ENCODE measurements around the gene KSR2. TPM values are rescaled to one million over a fixed set of nuclear protein-coding genes. Genes with fewer than 3 reads are reported as not detected.

Gene KSR2
- total and polyA plus RNA-seq, 10 of the 15 experiments (the other 5 are each of a cell fraction or from before 2014, with no cell fraction given) = under 0.01 to 1.5 (median 0.01) TPM; not detected in 3

- TF ChIP-seq SUPT20H (IDR thresholded peaks at IDR 0.05; ENCODE audit: borderline replicate concordance, control insufficient read depth, low read depth, low read length) = no peak
- TF ChIP-seq E2F8 (IDR thresholded peaks at IDR 0.05; ENCODE audit: low read depth, partially characterized antibody) = no peak
- TF ChIP-seq IRF4 (IDR thresholded peaks at IDR 0.05; ENCODE audit: low read depth, low read length) = no peak
- TF ChIP-seq CHD2 (IDR thresholded peaks at IDR 0.05; ENCODE audit: borderline replicate concordance, low read depth, low read length) = no peak
- no peak for TF ChIP-seq IRF5 (IDR thresholded peaks at IDR 0.05; ENCODE audit: borderline replicate concordance)
- TF ChIP-seq ZNF207 (IDR thresholded peaks at IDR 0.05; ENCODE audit: borderline replicate concordance) = no peak
Measured at GRCh38 chr12:117842220-117842619, 126.6 kb downstream of the KSR2 start (continued).

GRCh38 chr12:117837737-117838050 lies 131.1 kb downstream of the KSR2 start:
- CTCF ChIA-PET = interaction anchor here (0.6 to 5.2 kb wide), 34 partner anchors 8 to 1078 kb away, joined by 3 to 78 read pairs (median 4); no protein-coding TSS in a partner anchor
- no peak for DNase-seq (ENCODE audit: low read depth, low spot score)
- H3K27me3 ChIP-seq (replicated peaks in 1 of 2; ENCODE audit: control insufficient read depth in 2 of 2, insufficient read depth in 2 of 2, low read length in 1 of 2) = no peaks in the 10 kb centered on the region; a peak in 1 of 4 replicates
- in situ Hi-C loops (cut with MboI) (loop anchor here (5.0 kb wide), 1 partner anchor 470 kb away; no protein-coding TSS in a partner anchor), intact Hi-C loops (cut with micrococcal nuclease; ENCODE audit: unreplicated experiment) (loop anchor here (1.0 to 5.0 kb wide), 4 partner anchors 250 to 625 kb away; no protein-coding TSS in a partner anchor)
- H3K9me3 ChIP-seq (replicated peaks; ENCODE audit: control insufficient read depth, insufficient read depth, low read length) = no peaks in the 10 kb centered on the region
- RAD21 ChIA-PET (ENCODE audit: unreplicated experiment) = interaction anchor here (1.4 to 2.9 kb wide), 5 partner anchors 12 to 601 kb away, joined by 10 to 22 read pairs (median 13); no protein-coding TSS in a partner anchor
- no TSS peak for BruUV-seq (replicated peaks)
- H2AFZ ChIP-seq (ENCODE audit: control insufficient read depth, low read depth, low read length) = no peak overlapping the region
- no peak for ATAC-seq
- POLR2A ChIA-PET = interaction anchor here (0.5 to 1.0 kb wide), 2 partner anchors 12 to 621 kb away, joined by 3 to 4 read pairs; no protein-coding TSS in a partner anchor
- H3K79me2 ChIP-seq (ENCODE audit: control insufficient read depth, insufficient read depth, low read length) = no peaks in the 10 kb centered on the region
- H3K4me3 ChIP-seq = no peak overlapping the region
- H4K20me1 ChIP-seq (ENCODE audit: control insufficient read depth, insufficient read depth) = no peaks in the 10 kb centered on the region
- no peak for FAIRE-seq
- whole genome bisulfite sequencing (ENCODE audit: insufficient coverage, insufficient replicate concordance, low lambda C conversion rate, missing lambda C conversion rate) = 35% methylated on average over 3 of the region's 3 CpGs
- no peaks in the 10 kb centered on the region for H3K4me1 ChIP-seq (ENCODE audit: control insufficient read depth, insufficient read depth, low read length)
- H3K36me3 ChIP-seq (ENCODE audit: control insufficient read depth in 2 of 2, insufficient read depth in 2 of 2, low read length in 1 of 2) = no peaks in the 10 kb centered on the region
- H3K4me2 ChIP-seq (ENCODE audit: control insufficient read depth, insufficient read depth) = no peak overlapping the region
- SMC1A ChIA-PET (ENCODE audit: uncharacterized antibody, unreplicated experiment) = interaction anchor here (0.6 to 2.4 kb wide), 11 partner anchors 12 to 623 kb away, joined by 3 to 25 read pairs (median 5); no protein-coding TSS in a partner anchor
- H3K9ac ChIP-seq (ENCODE audit: control insufficient read depth, insufficient read depth, low read length) = no peak overlapping the region
- H3K27ac ChIP-seq (ENCODE audit: control insufficient read depth, insufficient read depth) = no peak overlapping the region
- TF ChIP-seq ZBTB4 (CRISPR knock-in tag; IDR thresholded peaks at IDR 0.05) = no peak
- TF ChIP-seq MEF2B (IDR thresholded peaks at IDR 0.05; ENCODE audit: partially characterized antibody, poor library complexity, severe bottlenecking) = no peak
- TF ChIP-seq, protein P1, sequence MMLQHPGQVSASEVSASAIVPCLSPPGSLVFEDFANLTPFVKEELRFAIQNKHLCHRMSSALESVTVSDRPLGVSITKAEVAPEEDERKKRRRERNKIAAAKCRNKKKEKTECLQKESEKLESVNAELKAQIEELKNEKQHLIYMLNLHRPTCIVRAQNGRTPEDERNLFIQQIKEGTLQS (IDR thresholded peaks at IDR 0.05; ENCODE audit: borderline replicate concordance, extremely low read depth, low read depth, low read length) = no peak
- TF ChIP-seq CBX5 (IDR thresholded peaks at IDR 0.05; ENCODE audit: low read depth) = no peak
- TF ChIP-seq RAD51 (IDR thresholded peaks at IDR 0.05) = no peak
- TF ChIP-seq EP300 (IDR thresholded peaks at IDR 0.05; ENCODE audit: borderline replicate concordance in 1 of 2, control insufficient read depth in 1 of 2, low read depth in 2 of 2, low read length in 2 of 2) = no peak
- TF ChIP-seq SMAD1 (IDR thresholded peaks at IDR 0.05; ENCODE audit: low read depth, partially characterized antibody) = no peak
- no peak for TF ChIP-seq SREBF2 (IDR thresholded peaks at IDR 0.05; ENCODE audit: low read length)

All from GM12878 (cell line).